ENCODE data around the gene PUS10.

The PUS10 gene

GRCh38 chr2:60972889-60973656, 45.0 kb downstream of the PUS10 start:
- DNase-seq (ENCODE audit: low read depth), result no peak

- DNase-seq (ENCODE audit: low read depth), result no peak
These were observed 51.3 kb downstream of the PUS10 start for GRCh38 chr2:60966507-60967405.

- no peak for DNase-seq (ENCODE audit: low read depth)
These were observed 52.6 kb downstream of the PUS10 start for GRCh38 chr2:60965499-60965785.

GRCh38 chr2:60964651-60965498, 53.2 kb downstream of the PUS10 start:
- DNase-seq (ENCODE audit: low read depth), result no peak

GRCh38 chr2:60963190-60963589, 54.9 kb downstream of the PUS10 start:
- DNase-seq (ENCODE audit: low read depth), result no peak

- DNase-seq (ENCODE audit: low read depth), result no peak
These were observed 55.5 kb downstream of the PUS10 start for GRCh38 chr2:60962528-60962927.

- peak; percentile 43 for DNase-seq (ENCODE audit: low read depth)
These were observed 56.6 kb downstream of the PUS10 start for GRCh38 chr2:60961457-60961856.

- no peak for DNase-seq (ENCODE audit: low read depth)
These were observed 57.3 kb downstream of the PUS10 start for GRCh38 chr2:60960706-60961105.

- DNase-seq (ENCODE audit: low read depth), result no peak
These were observed 58.6 kb downstream of the PUS10 start for GRCh38 chr2:60959501-60959900.

- peak; percentile 80 for DNase-seq (ENCODE audit: low read depth)
These were observed 59.3 kb downstream of the PUS10 start for GRCh38 chr2:60958800-60959199.

GRCh38 chr2:60958361-60958760, 59.7 kb downstream of the PUS10 start:
- DNase-seq (ENCODE audit: low read depth), result peak; percentile 70

- no peak for DNase-seq (ENCODE audit: low read depth)
These were observed 60.4 kb downstream of the PUS10 start for GRCh38 chr2:60957643-60958042.

GRCh38 chr2:60957224-60957623, 60.8 kb downstream of the PUS10 start:
- DNase-seq (ENCODE audit: low read depth), result no peak

GRCh38 chr2:60954139-60954538, 63.9 kb downstream of the PUS10 start:
- DNase-seq (ENCODE audit: low read depth), result no peak

- peak; percentile 29 for DNase-seq (ENCODE audit: low read depth)
These were observed 69.0 kb downstream of the PUS10 start for GRCh38 chr2:60948926-60949579.

- DNase-seq (ENCODE audit: low read depth), result no peak
These were observed 69.9 kb downstream of the PUS10 start for GRCh38 chr2:60948161-60948560.

- no peak for DNase-seq (ENCODE audit: low read depth)
These were observed 71.0 kb downstream of the PUS10 start for GRCh38 chr2:60947056-60947455.

GRCh38 chr2:60945341-60945740, 72.7 kb downstream of the PUS10 start:
- no peak for DNase-seq (ENCODE audit: low read depth)

- DNase-seq (ENCODE audit: low read depth), result no peak
These were observed 78.4 kb downstream of the PUS10 start for GRCh38 chr2:60939622-60940021.

- DNase-seq (ENCODE audit: low read depth), result no peak
These were observed 79.8 kb downstream of the PUS10 start for GRCh38 chr2:60938301-60938700.

GRCh38 chr2:60936757-60937156, 81.3 kb downstream of the PUS10 start:
- DNase-seq (ENCODE audit: low read depth), result no peak

- DNase-seq (ENCODE audit: low read depth), result no peak
These were observed 83.8 kb downstream of the PUS10 start for GRCh38 chr2:60934165-60934722.

All from EH (cell line).